Prostate gland (tissue), 2 donors: ENCODE measurements around the gene PRKAB1. TPM values are rescaled to one million over a fixed set of nuclear protein-coding genes. Genes with fewer than 3 reads are reported as not detected.

Experiments
- DNase-seq: peaks from one replicate; pipeline ENCODE4 v3.0.0-alpha.2; 2019; ENCODE audit warnings: low spot score
- H3K27ac ChIP-seq, 2 donors: fragments of 200-600 bp; sonication (generic); 2 replicates each; pipeline ENCODE4 v1.5.1; 2017 to 2019
- H3K27me3 ChIP-seq: fragments of 200-600 bp; sonication (generic); replicated peaks from 2 replicates; pipeline ENCODE4 v1.5.1; 2019; ENCODE audit not compliant: insufficient read depth
- H3K36me3 ChIP-seq, 2 donors: fragments of 200-600 bp; sonication (generic); 1 replicate in 1 of 2; 2 replicates in 1 of 2; pipeline versions ENCODE4 v1.5.1 to v1.8.1; 2017 to 2019
- H3K4me1 ChIP-seq: fragments of 200-600 bp; sonication (generic); replicated peaks from 2 replicates; pipeline ENCODE4 v1.5.1; 2019
- H3K4me3 ChIP-seq, 2 donors: fragments of 200-600 bp; sonication (generic); 2 replicates each; pipeline ENCODE4 v1.5.1; 2017 to 2019
- H3K9me3 ChIP-seq: fragments of 200-600 bp; sonication (generic); 2 replicates; pipeline ENCODE4 v1.5.1; 2017
- CTCF ChIP-seq, 4 experiments: fragments of 200-600 bp in 2 of 4; fragments of 450-650 bp in 2 of 4; sonication (generic) in 2 of 4; IDR thresholded peaks; 1 replicate in 3 of 4; 2 replicates in 1 of 4; pipeline ENCODE4 v1.5.1; 2016 to 2019; ENCODE audit warnings: antibody characterized with exemption in 4 of 4, mild to moderate bottlenecking in 2 of 4, moderate library complexity in 2 of 4
- POLR2A ChIP-seq: fragments of 450-650 bp; IDR thresholded peaks from one replicate; pipeline ENCODE4 v1.6.1; 2016; ENCODE audit warnings: antibody characterized with exemption, mild to moderate bottlenecking
- POLR2AphosphoS5 ChIP-seq: sonication (generic); formaldehyde crosslinking; IDR thresholded peaks from one replicate; pipeline ENCODE4 v1.6.1; 2017; ENCODE audit warnings: antibody characterized with exemption
- WGBS: methylation state at CpG from one replicate; pipeline ENCODE4 v1.1.5; 2018; 5-methylcytosine and 5-hydroxymethylcytosine counted together
- intact Hi-C: fragments of 100-400 bp; cut with DNase I; formaldehyde crosslinking; loops from one replicate; pipeline ENCODE4 v1.14.2; 2022
- total RNA-seq, 2 donors: library from RNA; depleted of rRNA; stranded (reverse); fragments of >200 nt; gene quantifications; one replicate each; pipeline ENCODE4 v1.1.0, GENCODE V29; 2016

The PRKAB1 gene
- total RNA-seq, 2 donors from 2014 or later: 17.3 to 36.7 TPM

- Histone ChIP-seq H3K4me3 (no peak overlapping the region), H3K36me3 (no peaks in the 10 kb centered on the region), H3K27ac (no peak overlapping the region), H3K4me1 (no peaks in the 10 kb centered on the region), H3K9me3 (no peaks in the 10 kb centered on the region), H3K27me3 (no peaks in the 10 kb centered on the region)
- no peak for TF ChIP-seq CTCF (IDR thresholded peaks at IDR 0.05)
- no peak for TF ChIP-seq POLR2AphosphoS5
- TF ChIP-seq POLR2A: no peak
- intact Hi-C loops: no loop called here
- WGBS: 96% methylated on average over 11 of the region's 11 CpGs
- DNase-seq: no peak
Observed at GRCh38 chr12:119712721-119713120, 44.8 kb downstream of the PRKAB1 start.

- Histone ChIP-seq H3K36me3 (no peaks in the 10 kb centered on the region), H3K4me1 (no peaks in the 10 kb centered on the region), H3K4me3 (no peak overlapping the region), H3K27me3 (no peaks in the 10 kb centered on the region), H3K27ac (no peak overlapping the region), H3K9me3 (no peaks in the 10 kb centered on the region)
- TF ChIP-seq POLR2AphosphoS5: no peak
- TF ChIP-seq CTCF (IDR thresholded peaks at IDR 0.05): no peak
- TF ChIP-seq POLR2A: no peak
- DNase-seq: no peak
- WGBS: 83% methylated on average over 8 of the region's 8 CpGs
- intact Hi-C loops: no loop called here
Observed at GRCh38 chr12:119713551-119714031, 45.7 kb downstream of the PRKAB1 start.

GRCh38 chr12:119714614-119715267, 46.8 kb downstream of the PRKAB1 start:
- intact Hi-C loops: no loop called here
- H3K27me3 ChIP-seq: no peaks in the 10 kb centered on the region
- no peak overlapping the region for H3K27ac ChIP-seq
- no peaks in the 10 kb centered on the region for H3K9me3 ChIP-seq
- no peak for TF ChIP-seq POLR2AphosphoS5
- TF ChIP-seq POLR2A: no peak
- no peak for TF ChIP-seq CTCF (IDR thresholded peaks at IDR 0.05)
- WGBS: 97% methylated on average over 4 of the region's 4 CpGs
- no peaks in the 10 kb centered on the region for H3K4me1 ChIP-seq
- H3K36me3 ChIP-seq: no peaks in the 10 kb centered on the region
- no peak for DNase-seq
- no peak overlapping the region for H3K4me3 ChIP-seq

GRCh38 chr12:119715268-119715620, 47.3 kb downstream of the PRKAB1 start:
- WGBS: 95% methylated on average over 3 of the region's 3 CpGs
- H3K4me1 ChIP-seq: no peaks in the 10 kb centered on the region

More at GRCh38 chr12:119715268-119715620, 47.3 kb downstream of the PRKAB1 start:
- no peaks in the 10 kb centered on the region for H3K9me3 ChIP-seq
- no peak overlapping the region for H3K27ac ChIP-seq
- intact Hi-C loops: no loop called here
- no peak overlapping the region for H3K4me3 ChIP-seq
- TF ChIP-seq CTCF (IDR thresholded peaks at IDR 0.05) (no peak), POLR2A (no peak)
- no peaks in the 10 kb centered on the region for H3K27me3 ChIP-seq
- H3K36me3 ChIP-seq: no peaks in the 10 kb centered on the region
- no peak for DNase-seq
